ENCODE data around the gene WDR59.

GRCh38 chr16:74825016-74825415 lies 159.9 kb downstream of the WDR59 start:
- TF ChIP-seq GATA3 (IDR thresholded peaks at IDR 0.05; ENCODE audit: low read depth, low read length) = no peak
- no peak for TF ChIP-seq GATA2 (IDR thresholded peaks at IDR 0.05; ENCODE audit: low read depth, low read length)
